ENCODE data around the gene PLA2G6. TPM values are rescaled to one million over a fixed set of nuclear protein-coding genes. Genes with fewer than 3 reads are reported as not detected.

PLA2G6 gene
- total and polyA plus RNA-seq, 4 donors: 8.8 to 74.1 (median 25.4) TPM

- no peak overlapping the region for H3K4me3 ChIP-seq (ENCODE audit: low read length in 2 of 2)
- intact Hi-C loops (cut with DNase I): no loop called here
- H3K27ac ChIP-seq (ENCODE audit: low read depth in 1 of 2, low read length in 2 of 2): no peak overlapping the region
- no peaks in the 10 kb centered on the region for H3K9me3 ChIP-seq (ENCODE audit: control insufficient read depth, low read length)
- ATAC-seq (ENCODE audit: low FRiP score) (no peak), DNase-seq (peak; percentile 17 to 58)
- no peaks in the 10 kb centered on the region for H3K36me3 ChIP-seq (ENCODE audit: control insufficient read depth in 1 of 2, insufficient read depth in 2 of 2, low read length in 1 of 2)
- no peaks in the 10 kb centered on the region for H3K4me1 ChIP-seq (ENCODE audit: control insufficient read depth in 1 of 2, insufficient read depth in 2 of 2, low read length in 2 of 2)
- H3K27me3 ChIP-seq (ENCODE audit: control insufficient read depth in 1 of 2, insufficient read depth in 2 of 2, low read length in 1 of 2): no peaks in the 10 kb centered on the region
- WGBS, 2 donors: 95 to 99% methylated on average over 4 of the region's 4 CpGs
Observed at GRCh38 chr22:38177044-38177443, 4.6 kb downstream of the PLA2G6 start.

- ATAC-seq (ENCODE audit: low FRiP score): peak; percentile 64
- Histone ChIP-seq H3K27me3 (ENCODE audit: control insufficient read depth in 1 of 2, insufficient read depth in 2 of 2, low read length in 1 of 2) (no peaks in the 10 kb centered on the region), H3K4me3 (ENCODE audit: low read length in 2 of 2) (no peak overlapping the region), H3K4me1 (ENCODE audit: control insufficient read depth in 1 of 2, insufficient read depth in 2 of 2, low read length in 2 of 2) (no peaks in the 10 kb centered on the region), H3K27ac (ENCODE audit: low read depth in 1 of 2, low read length in 2 of 2) (no peak overlapping the region), H3K9me3 (ENCODE audit: control insufficient read depth, low read length) (no peaks in the 10 kb centered on the region), H3K36me3 (ENCODE audit: control insufficient read depth in 1 of 2, insufficient read depth in 2 of 2, low read length in 1 of 2) (no peaks in the 10 kb centered on the region)
- intact Hi-C loops (cut with DNase I): no loop called here
- peak; percentile 80 to 90 for DNase-seq
- WGBS, 2 donors: 73 to 76% methylated on average over 14 of the region's 14 CpGs
Observed at GRCh38 chr22:38176170-38176741, 5.4 kb downstream of the PLA2G6 start.

- 93 to 95% methylated on average over 17 of the region's 17 CpGs for WGBS, 2 donors
- no peak overlapping the region for H3K4me3 ChIP-seq (ENCODE audit: low read length in 2 of 2)
- no peaks in the 10 kb centered on the region for H3K36me3 ChIP-seq (ENCODE audit: control insufficient read depth in 1 of 2, insufficient read depth in 2 of 2, low read length in 1 of 2)
- H3K9me3 ChIP-seq (ENCODE audit: control insufficient read depth, low read length): no peaks in the 10 kb centered on the region
- no peaks in the 10 kb centered on the region for H3K27me3 ChIP-seq (ENCODE audit: control insufficient read depth in 1 of 2, insufficient read depth in 2 of 2, low read length in 1 of 2)
- intact Hi-C loops (cut with DNase I): no loop called here
- DNase-seq (peak in 1 of 2 donors; percentile 72), ATAC-seq (ENCODE audit: low FRiP score) (no peak)
- no peak overlapping the region for H3K27ac ChIP-seq (ENCODE audit: low read depth in 1 of 2, low read length in 2 of 2)
- no peaks in the 10 kb centered on the region for H3K4me1 ChIP-seq (ENCODE audit: control insufficient read depth in 1 of 2, insufficient read depth in 2 of 2, low read length in 2 of 2)
Observed at GRCh38 chr22:38175206-38176118, 6.2 kb downstream of the PLA2G6 start.

- H3K4me1 ChIP-seq (ENCODE audit: control insufficient read depth in 1 of 2, insufficient read depth in 2 of 2, low read length in 2 of 2): no peaks in the 10 kb centered on the region
- intact Hi-C loops (cut with DNase I): no loop called here
- WGBS, 2 donors: 88 to 93% methylated on average over 14 of the region's 14 CpGs
- no peaks in the 10 kb centered on the region for H3K27me3 ChIP-seq (ENCODE audit: control insufficient read depth in 1 of 2, insufficient read depth in 2 of 2, low read length in 1 of 2)
- no peak for ATAC-seq (ENCODE audit: low FRiP score)
- H3K4me3 ChIP-seq (ENCODE audit: low read length in 2 of 2): no peak overlapping the region
- no peaks in the 10 kb centered on the region for H3K9me3 ChIP-seq (ENCODE audit: control insufficient read depth, low read length)
- no peak overlapping the region for H3K27ac ChIP-seq (ENCODE audit: low read depth in 1 of 2, low read length in 2 of 2)
- DNase-seq: peak in 1 of 2 donors; percentile 39
- no peaks in the 10 kb centered on the region for H3K36me3 ChIP-seq (ENCODE audit: control insufficient read depth in 1 of 2, insufficient read depth in 2 of 2, low read length in 1 of 2)
Observed at GRCh38 chr22:38174626-38175025, 7.0 kb downstream of the PLA2G6 start.

- ATAC-seq (ENCODE audit: low FRiP score) (no peak), DNase-seq (peak in 1 of 2 donors; percentile 10)
- Histone ChIP-seq H3K4me1 (ENCODE audit: control insufficient read depth in 1 of 2, insufficient read depth in 2 of 2, low read length in 2 of 2) (no peaks in the 10 kb centered on the region), H3K4me3 (ENCODE audit: low read length in 2 of 2) (no peak overlapping the region), H3K27me3 (ENCODE audit: control insufficient read depth in 1 of 2, insufficient read depth in 2 of 2, low read length in 1 of 2) (no peaks in the 10 kb centered on the region), H3K36me3 (ENCODE audit: control insufficient read depth in 1 of 2, insufficient read depth in 2 of 2, low read length in 1 of 2) (no peaks in the 10 kb centered on the region), H3K9me3 (ENCODE audit: control insufficient read depth, low read length) (no peaks in the 10 kb centered on the region), H3K27ac (ENCODE audit: low read depth in 1 of 2, low read length in 2 of 2) (no peak overlapping the region)
- WGBS, 2 donors: 96% methylated on average over 4 of the region's 4 CpGs
- intact Hi-C loops (cut with DNase I): no loop called here
Observed at GRCh38 chr22:38173641-38173906, 8.1 kb downstream of the PLA2G6 start.

GRCh38 chr22:38172832-38173640 lies 8.6 kb downstream of the PLA2G6 start:
- Histone ChIP-seq H3K4me3 (ENCODE audit: low read length in 2 of 2) (no peak overlapping the region), H3K27ac (ENCODE audit: low read depth in 1 of 2, low read length in 2 of 2) (peak overlapping the region in 1 of 2 donors; percentile 58), H3K4me1 (ENCODE audit: control insufficient read depth in 1 of 2, insufficient read depth in 2 of 2, low read length in 2 of 2) (no peaks in the 10 kb centered on the region), H3K9me3 (ENCODE audit: control insufficient read depth, low read length) (no peaks in the 10 kb centered on the region), H3K36me3 (ENCODE audit: control insufficient read depth in 1 of 2, insufficient read depth in 2 of 2, low read length in 1 of 2) (no peaks in the 10 kb centered on the region), H3K27me3 (ENCODE audit: control insufficient read depth in 1 of 2, insufficient read depth in 2 of 2, low read length in 1 of 2) (no peaks in the 10 kb centered on the region)
- DNase-seq (peak; percentile 70 to 89), ATAC-seq (ENCODE audit: low FRiP score) (peak; percentile 57)
- 37 to 54% methylated on average over 13 to 16 of the region's 16 CpGs for WGBS, 2 donors
- intact Hi-C loops (cut with DNase I): no loop called here

GRCh38 chr22:38171927-38172831 lies 9.5 kb downstream of the PLA2G6 start:
- no peaks in the 10 kb centered on the region for H3K27me3 ChIP-seq (ENCODE audit: control insufficient read depth in 1 of 2, insufficient read depth in 2 of 2, low read length in 1 of 2)
- H3K4me3 ChIP-seq (ENCODE audit: low read length in 2 of 2): no peak overlapping the region
- intact Hi-C loops (cut with DNase I): no loop called here
- H3K27ac ChIP-seq (ENCODE audit: low read depth in 1 of 2, low read length in 2 of 2): peak overlapping the region in 1 of 2 donors; percentile 58
- ATAC-seq (ENCODE audit: low FRiP score): no peak
- no peaks in the 10 kb centered on the region for H3K4me1 ChIP-seq (ENCODE audit: control insufficient read depth in 1 of 2, insufficient read depth in 2 of 2, low read length in 2 of 2)
- H3K36me3 ChIP-seq (ENCODE audit: control insufficient read depth in 1 of 2, insufficient read depth in 2 of 2, low read length in 1 of 2): no peaks in the 10 kb centered on the region
- H3K9me3 ChIP-seq (ENCODE audit: control insufficient read depth, low read length): no peaks in the 10 kb centered on the region
- DNase-seq: peak in 1 of 2 donors; percentile 58
- WGBS, 2 donors: 52 to 74% methylated on average over 16 of the region's 16 CpGs

GRCh38 chr22:38170469-38170868 lies 11.2 kb downstream of the PLA2G6 start:
- no peak for DNase-seq

More at GRCh38 chr22:38170469-38170868, 11.2 kb downstream of the PLA2G6 start:
- ATAC-seq (ENCODE audit: low FRiP score): no peak
- intact Hi-C loops (cut with DNase I): no loop called here
- no peaks in the 10 kb centered on the region for H3K4me1 ChIP-seq (ENCODE audit: control insufficient read depth in 1 of 2, insufficient read depth in 2 of 2, low read length in 2 of 2)
- no peaks in the 10 kb centered on the region for H3K36me3 ChIP-seq (ENCODE audit: control insufficient read depth in 1 of 2, insufficient read depth in 2 of 2, low read length in 1 of 2)
- no peaks in the 10 kb centered on the region for H3K27me3 ChIP-seq (ENCODE audit: control insufficient read depth in 1 of 2, insufficient read depth in 2 of 2, low read length in 1 of 2)
- WGBS, 2 donors: 94 to 97% methylated on average over 5 of the region's 5 CpGs
- no peak overlapping the region for H3K27ac ChIP-seq (ENCODE audit: low read depth in 1 of 2, low read length in 2 of 2)
- no peaks in the 10 kb centered on the region for H3K9me3 ChIP-seq (ENCODE audit: control insufficient read depth, low read length)
- H3K4me3 ChIP-seq (ENCODE audit: low read length in 2 of 2): no peak overlapping the region

Measured in aorta (tissue), 5 donors.